NCI-H1930 (cell line): Measurements from ENCODE around the gene LRRC23.
A peak's percentile ranks its signal among the peaks of the same experiment; 100 is the strongest.
"Not testable (repeated sequence)": the region's sequence is repeated elsewhere in the genome, so short reads cannot be mapped to it uniquely, and the experiment has no call there.

Source experiments
- DNase-seq, 2 experiments: peaks; one replicate each; lab custom pipeline; 2025; lab: John Stamatoyannopoulos, UW

Gene LRRC23

DNA sequence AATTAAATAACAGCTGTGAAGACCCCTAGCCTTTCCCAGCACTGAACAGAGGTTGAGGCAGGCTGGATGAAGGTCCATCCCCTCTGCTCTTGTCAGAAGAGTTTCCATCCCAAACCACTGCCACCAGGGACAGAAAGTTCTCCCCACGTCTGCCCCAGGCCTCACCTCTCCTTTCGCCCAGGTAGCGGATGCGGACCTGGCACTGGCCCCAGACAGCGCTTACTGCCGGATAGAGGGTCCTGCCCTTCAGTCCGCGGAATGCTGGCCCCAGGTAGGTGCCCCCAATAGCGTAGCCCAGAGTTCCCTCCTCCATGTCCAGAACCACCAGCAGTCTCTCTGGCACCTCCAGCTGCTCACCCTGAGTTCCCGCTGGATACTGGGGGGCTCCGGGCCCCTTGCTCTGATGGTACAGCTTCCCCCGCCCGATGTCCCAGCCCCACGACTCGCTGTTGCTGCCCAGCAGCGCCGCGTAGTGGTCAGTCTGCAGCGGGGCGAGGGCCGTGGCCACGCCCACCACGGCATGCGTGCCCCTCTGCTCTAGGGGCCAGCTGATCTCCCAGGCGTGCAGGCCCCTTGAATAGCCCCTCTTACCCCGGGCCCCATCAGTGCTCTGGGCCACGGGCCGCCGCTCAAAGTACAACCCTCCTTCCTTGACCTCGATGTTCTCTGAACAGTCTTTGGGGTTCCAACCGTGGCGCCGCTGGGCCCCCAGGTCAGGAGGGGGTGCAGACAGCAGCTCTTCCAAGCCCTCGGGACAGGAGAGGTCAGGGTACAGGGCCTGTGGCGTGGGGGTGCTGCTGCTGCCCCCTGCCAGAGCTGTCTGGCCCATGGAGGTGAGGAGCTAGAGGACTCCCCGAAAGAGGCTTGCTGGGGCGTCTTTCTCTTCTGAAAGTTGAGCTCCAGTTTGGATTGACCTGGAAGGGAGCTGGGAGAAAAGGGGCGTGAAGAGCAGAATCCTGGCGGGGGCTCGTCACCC is 32.3 kb upstream of the LRRC23 start:
- DNase-seq = peak; percentile 72 to 85

DNA sequence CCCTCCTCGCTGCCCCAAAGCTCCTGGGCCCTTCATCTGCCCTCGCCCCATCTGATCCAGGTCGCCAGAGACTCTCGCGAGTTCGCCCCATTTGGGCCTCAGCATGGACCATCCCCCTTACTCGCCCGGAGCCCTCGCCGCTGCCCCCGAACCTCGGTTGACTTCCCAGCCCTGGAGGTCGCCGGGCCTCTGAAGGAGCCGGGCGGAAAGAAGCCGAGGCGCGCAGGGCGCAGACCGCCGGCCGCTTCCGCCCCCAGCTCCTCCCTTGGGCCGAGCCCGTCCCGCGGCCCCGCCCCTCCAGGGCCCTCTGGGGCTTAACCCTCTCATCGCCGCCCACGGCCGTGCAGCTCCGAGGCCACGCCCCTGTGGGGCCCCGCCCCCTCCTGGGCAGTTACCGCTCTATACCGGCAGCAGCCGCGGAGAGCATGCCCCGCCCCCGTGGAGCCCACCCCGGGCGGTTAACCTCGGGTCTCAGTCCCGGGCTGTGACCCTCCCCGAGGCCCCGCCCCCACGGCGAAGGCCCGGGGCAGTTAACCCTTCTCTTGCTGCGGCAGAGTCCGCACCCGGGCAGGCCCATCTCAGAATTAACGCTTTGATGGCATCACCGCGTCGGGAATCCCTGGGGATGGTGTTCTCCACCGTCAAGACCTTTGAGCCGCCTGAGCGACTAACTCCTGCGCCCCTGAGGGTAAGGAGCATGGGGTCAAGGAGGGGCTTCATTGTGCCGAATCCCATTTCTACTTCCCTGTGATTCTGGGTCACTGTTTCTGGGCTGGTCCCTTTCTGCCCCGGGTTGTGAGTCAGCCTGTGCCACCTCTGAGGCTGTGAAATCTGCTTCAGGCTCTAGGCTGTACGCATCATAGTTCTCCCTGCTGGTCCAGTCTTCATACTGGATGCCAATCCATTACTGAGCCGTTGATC is 31.3 kb upstream of the LRRC23 start, which contains the start of gene SPSB2:
TSS of gene SPSB2 (minus strand) at position 210 of the 921 bp plus-strand sequence. CDS start 402 bp downstream, outside the sequence.
- peak; percentile 96 to 98 for DNase-seq

DNA sequence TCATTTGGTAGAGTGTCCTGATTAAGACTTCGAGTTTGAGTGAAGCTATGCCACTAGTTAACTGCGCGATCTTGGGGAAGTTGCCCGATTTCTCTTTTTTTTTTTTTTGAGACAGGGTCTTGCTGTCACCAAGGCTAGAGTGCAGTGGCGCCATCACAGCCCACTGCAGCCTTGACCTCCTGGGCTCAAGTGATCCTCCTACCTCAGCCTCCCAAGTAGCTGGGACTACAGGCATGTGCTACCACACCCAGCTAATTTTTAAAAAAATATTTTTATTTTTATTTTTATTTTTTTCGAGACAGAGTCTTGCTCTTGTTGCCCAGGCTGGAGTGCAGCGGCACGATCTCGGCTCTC is 30.6 kb upstream of the LRRC23 start:
- DNase-seq = not testable (repeated sequence)

DNA sequence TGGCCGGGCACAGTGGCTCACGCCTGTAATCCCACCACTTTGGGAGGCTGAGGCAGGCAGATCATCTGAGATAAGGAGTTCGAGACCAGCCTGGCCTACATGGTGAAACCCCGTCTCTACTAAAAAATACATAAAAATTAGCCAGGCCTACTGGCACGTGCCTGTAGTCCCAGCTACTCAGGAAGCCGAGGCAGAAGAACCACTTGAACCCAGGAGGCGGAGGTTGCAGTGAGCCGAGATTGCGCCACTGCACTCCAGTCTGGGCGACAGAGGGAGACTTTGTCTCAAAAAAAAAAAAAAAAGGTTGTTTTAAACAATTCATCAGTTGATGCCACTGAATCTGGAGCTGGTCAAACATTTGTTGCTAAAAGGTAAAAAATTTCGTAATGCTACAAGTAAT is 24.8 kb upstream of the LRRC23 start:
- not testable (repeated sequence) for DNase-seq

DNA sequence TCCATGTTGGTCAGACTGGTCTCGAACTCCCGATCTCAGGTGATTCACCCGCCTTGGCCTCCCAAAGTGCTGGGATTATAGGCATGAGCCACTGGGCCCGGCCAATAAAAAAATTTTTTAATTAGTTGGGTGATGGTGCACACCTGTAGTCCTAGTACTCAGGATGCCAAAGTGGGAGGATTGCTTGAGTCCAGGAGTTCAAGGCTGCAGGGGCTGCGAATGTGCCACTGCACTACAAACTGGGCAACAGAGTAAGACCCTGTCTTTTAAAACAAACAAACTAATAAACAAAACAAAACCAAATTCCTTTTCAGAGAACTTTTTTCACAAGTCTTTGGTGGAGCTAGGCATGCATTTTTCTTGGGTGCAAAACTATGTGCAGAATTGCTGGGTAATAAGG is 21.4 kb upstream of the LRRC23 start:
- DNase-seq = no peak

DNA sequence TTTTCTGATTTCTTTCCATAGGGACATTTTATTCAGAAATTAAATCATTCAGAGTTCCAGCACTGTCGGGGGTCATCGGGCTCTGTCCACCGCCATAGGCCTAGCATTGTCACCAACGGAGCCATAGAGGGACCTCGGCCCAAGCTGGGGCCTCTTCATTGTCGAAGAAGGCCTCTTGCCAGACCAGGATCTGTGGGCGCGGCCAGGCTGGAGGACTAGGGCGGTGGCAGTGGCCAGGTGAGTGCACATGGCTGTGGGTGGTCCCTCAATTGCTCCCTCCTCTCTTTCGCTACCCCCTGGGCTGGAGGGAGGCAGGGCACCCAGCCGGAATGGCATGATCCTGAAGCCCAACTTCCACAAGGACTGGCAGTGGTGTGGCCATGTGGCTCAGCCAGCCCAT is 20.9 kb upstream of the LRRC23 start:
- DNase-seq = no peak

DNA sequence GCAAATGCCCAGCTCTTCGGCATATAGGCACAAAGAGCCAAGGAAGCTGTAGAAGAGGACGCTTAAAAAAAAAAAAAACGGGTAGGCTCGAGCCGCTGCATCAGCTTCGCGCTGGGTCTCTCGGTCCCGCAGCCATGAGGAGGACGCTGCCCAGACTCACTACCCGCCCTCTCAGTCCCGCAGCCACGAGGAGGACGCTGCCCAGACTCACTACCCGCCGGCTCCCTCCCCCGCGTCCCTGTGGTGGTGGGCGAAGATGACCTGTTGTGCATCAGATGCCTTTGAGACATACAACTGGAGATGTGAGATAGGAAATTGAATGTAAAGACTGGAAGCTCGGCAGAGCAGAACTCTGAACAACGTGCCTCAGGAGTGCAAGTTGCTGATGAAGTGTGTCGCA is 20.1 kb upstream of the LRRC23 start:
- DNase-seq = no peak

DNA sequence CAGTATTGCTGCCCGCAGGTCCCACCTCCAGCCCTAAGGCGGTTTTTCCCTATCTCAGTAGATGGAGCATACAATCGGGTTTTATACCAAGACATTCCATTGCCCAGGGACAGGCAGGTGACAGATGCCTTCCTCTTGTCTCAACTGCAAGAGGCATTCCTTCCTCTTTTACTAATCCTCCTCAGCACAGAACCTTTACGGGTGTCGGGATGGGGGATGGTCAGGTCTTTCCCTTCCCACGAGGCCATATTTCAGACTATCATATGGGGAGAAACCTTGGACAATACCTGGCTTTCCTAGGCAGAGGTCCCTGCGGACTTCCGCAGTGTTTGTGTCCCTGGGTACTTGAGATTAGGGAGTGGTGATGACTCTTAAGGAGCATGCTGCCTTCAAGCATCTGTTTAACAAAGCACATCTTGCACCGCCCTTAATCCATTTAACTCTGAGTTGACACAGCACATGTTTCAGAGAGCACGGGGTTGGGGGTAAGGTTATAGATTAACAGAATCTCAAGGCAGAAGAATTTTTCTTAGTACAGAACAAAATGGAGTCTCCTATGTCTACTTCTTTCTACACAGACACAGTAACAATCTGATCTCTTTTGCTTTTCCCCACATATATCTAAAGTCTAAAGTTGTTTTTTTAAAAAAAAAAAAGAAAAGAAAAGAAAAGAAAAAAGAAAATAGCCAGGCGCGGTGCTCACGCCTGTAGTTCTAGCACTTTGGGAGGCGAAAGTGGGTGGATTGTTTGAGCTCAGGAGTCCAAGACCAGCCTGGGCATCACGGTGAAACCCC is 18.2 kb upstream of the LRRC23 start:
- not testable (repeated sequence) for DNase-seq

DNA sequence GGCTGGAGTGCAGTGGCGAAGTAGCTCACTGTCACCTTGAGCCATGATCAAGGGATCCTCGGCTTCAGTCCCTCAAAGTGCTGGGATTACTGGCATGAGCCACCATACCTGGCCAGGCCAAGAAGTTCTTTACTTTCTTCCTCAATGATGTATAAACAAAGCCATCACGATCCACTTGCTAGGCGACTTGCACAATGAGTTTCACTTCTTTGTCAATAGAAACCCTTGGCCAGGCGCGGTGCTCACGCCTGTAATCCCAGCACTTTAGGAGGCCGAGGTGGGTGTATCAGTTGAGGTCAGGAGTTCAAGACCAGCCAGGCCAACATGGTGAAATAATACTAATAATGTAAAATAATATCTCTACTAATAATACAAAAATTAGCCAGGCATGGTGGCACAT is 17.2 kb upstream of the LRRC23 start:
- no peak for DNase-seq

DNA sequence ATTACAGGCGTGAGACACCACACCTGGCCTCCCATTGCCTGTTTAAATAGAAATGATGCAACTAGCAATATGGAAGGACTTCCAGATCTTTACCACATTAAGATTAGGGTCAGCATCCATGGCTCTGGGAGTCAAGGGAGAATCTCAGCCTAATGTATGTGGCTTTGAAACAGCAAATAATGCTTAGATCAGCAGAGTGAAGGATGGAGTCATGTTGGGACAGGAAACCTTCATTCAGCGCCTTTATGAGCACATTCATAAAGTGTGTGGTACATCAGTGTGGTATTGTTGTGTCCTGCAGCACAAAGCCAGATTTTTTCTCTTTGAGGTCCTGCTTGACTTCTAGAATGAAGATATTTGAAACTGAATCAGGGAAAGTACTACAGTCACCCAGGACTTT is 16.3 kb upstream of the LRRC23 start:
- no peak for DNase-seq

DNA sequence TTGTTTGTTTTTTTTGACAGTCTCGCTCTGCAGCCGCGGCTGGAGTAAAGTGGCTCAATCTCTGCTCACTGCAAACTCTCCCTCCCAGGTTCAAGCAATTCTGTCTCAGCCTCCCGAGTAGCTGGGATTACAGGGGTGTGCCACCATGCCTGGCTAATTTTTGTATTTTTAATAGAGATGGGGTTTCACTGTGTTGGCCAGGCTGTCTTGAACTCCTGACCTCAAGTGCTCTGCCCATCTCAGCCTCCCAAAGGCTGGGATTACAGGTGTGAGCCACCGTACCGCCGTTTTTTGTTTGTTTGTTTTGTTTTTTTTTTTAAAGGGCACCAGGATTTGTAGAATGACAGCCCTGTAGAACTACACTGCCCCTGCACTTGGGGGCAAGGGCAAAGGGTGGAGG is 15.8 kb upstream of the LRRC23 start:
- DNase-seq = not testable (repeated sequence)

DNA sequence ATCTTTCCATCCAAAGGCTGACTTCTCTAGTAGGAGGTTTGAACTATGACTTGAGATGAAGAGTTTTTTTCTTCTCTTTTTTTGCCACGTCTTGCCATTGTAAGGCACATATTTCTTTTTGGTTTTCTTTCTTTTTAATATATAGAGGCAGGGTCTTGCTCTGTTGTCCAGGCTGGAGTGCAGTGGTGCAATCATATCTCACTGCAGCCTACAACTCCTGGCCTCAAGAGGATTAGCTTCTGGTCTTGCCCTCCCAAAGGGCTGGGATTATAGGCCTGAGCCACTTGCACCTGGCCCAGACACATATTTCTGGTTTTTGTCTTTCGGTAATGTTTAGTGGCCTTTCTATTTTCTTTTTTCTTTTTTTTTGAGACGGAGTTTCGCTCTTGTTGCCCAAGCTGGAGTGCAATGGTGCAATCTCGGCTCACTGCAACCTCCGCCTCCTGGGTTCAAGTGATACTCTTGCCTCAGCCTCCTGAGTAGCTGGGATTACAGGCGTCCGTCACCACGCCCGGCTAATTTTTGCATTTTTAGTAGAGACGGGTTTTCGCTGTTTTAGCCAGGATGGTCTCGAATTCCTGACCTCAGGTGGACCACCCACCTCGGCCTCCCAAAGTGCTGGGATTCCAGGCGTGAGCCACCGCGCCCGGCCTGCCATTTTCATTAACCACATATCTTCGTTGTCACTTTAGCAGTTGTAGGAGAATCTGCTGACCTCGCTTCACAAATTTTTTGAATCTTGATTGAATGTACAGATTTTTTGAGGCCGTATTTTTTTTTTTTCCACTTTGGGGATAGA is 14.6 kb upstream of the LRRC23 start:
- not testable (repeated sequence) for DNase-seq

DNA sequence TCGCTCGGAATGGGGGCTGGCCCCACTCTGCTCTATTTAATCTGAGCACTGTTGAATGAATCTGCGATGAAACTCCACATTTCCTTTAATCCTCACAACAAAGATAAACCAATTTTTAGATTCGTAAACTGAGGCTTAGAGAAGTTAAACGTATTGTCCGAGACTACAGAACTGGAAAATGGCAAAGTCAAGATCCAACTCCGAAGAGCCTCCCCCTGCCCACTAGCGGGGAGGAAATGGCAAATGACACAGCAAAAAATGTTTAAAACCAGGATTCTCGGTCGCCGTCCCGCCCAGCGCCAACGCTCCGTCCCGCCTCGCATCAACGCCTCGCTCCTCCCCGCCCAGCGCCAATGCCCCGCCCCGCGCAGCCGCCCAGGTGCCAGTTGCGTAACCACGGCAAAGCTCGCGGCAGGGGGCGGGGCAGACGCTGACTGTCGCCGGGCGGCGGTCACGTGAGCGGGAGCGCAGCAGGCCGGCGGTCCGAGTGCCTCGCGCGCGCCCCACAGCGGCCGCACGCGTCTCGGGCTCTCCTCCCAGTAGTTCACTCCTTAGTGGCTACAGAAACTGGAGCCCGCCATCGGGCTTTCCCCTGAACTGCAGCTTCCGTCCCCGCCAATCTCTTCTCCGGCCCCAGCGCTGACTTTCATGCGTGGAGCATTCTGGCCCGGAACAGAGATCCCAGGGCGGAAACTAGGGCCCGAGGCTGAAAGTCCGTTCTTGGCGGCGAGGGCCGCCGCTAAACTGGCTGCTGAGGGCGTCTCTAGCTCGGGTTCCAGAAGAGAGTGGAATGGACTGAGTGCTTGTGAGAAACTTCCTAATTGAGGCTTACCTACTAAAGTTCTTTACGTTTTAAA is 13.6 kb upstream of the LRRC23 start:
- DNase-seq = peak; percentile 96 to 99

DNA sequence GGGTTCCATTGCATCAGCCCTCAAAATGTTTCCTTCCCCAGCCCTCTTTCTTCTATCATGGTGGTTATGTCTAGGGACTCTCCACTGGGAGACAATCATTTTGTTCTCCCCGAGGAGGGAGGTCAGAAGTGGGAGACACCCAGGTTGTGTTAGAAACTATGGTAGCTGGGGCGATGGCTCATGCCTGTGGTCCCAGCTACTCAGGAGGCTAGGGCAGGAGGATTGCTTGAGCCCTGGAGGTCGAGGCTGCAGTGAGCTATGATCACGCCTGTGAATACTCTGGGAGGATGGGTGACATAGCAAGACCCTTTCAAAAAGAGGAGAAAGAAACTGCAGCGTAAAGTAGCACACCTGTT is 13.0 kb upstream of the LRRC23 start:
- no peak for DNase-seq

DNA sequence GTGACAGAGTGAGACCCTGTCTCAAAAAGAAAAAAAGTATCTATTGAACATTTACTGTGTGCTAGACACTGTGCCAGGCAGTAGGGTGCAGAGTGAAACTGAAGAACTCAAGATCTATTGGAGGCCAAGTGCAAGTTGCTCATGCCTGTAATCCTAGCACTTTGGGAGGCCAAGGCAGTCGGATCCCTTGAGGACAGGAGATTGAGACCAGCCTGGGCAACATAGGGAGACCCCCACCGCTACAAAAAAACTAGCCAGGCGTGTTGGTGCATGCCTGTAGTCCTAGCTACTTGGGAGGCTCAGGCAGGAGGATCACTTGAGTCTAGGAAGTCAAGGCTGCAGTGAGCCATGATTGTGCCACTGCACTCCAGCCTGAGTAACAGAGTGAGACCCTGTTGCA is 11.9 kb upstream of the LRRC23 start:
- not testable (repeated sequence) for DNase-seq

DNA sequence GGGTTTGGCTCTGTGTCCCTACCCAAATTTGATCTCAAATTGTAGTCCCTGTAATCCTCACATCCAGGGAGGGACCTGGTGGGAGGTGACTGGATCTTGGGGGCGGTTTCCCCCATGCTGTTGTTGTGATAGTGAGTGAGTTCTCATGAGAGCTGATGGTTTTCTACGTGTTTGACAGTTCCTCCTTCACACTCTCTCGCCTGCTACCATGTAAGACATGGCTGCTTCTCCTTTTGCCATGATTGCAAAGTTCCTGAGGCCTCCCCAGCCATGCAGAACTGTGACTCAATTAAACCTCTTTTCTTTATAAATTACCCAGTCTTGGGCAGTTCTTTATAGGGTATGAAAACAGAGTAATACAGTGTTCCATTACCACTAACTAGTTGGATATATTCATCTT is 10.3 kb upstream of the LRRC23 start:
- DNase-seq = no peak

DNA sequence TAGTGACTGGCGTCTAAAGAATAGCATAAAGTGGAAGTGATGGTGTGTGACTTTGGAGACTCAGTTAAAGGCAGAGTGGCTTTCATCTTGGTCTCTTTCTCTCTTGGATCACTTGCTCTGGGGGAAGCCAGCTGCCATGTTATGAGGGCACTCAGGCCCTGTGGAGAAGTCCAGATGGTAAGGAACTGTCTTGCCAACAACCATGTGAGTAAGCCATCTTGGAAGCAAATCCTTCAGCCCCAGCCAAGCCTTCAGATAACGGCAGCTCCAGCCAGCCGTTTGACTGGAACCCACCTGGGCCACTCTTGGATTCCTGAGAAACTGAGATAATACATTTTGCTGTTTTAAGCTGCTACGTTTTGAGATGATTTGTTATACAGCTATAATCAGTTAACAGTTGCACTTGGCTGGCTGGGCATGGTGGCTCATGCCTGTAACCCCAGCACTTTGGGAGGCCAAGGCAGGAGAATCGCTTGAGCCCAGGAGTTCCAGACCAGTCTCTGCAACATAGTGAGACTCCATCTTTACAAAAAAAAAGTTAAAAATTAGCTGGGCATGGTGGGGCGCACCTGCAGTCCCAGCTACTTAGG is 7.7 kb upstream of the LRRC23 start:
- DNase-seq = no peak

DNA sequence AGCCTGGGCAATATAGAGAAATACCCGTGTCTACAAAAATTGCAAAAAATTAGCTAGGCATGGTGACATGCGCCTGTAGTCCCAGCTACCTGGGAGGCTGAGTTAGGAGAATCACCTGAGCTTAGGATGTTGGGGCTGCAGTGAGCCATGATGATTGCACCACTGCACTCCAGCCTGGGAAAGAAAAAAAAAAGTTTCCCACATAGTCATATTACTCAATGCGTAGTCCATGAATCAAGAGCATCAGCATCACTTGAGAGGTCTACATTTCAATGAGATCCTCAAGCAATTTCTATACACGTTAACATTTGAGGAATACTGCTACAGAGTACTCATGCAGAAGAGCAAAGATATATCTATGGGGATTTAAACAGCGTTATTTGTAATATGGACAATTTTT is 5.2 kb upstream of the LRRC23 start:
- DNase-seq = no peak

DNA sequence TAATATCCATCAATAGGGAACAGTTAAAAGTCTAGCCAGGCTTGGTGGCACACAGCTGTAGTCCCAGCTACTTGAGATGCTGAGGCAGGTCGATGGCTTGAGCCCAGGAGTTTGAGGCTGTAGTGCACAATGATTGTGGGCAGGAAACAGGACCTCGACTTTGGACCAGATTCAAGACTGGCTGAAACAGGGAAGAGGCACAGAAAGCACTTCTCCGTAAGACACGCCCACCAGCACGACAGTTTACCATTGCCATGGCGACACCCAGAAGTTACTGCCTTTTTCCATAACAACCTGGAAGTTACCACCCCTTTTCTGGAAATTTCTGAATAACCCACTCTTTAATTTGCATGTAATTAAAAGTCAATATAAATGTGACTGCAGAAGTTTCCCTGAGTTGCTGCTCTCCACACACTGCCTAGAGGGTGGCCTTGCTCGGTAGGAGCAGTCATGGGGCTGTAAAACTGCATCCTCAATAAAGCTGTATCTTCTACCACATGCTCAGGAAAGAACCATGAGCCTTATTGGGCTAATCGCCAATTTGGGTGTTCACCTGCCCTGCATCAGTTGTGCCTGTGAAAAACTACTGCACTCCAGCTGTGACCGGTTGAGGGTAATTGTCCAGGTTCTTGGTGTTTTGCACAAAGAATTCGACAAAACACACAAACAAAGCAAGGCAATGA is 4.6 kb upstream of the LRRC23 start:
- DNase-seq = no peak
